ENCODE results near the gene HGS.

The HGS gene

GRCh38 chr17:81686614-81687013 is 2.8 kb downstream of the HGS start:
- DNase-seq (ENCODE audit: low read depth), result no peak

GRCh38 chr17:81687770-81688541 is 4.1 kb downstream of the HGS start:
- DNase-seq (ENCODE audit: low read depth), result no peak

GRCh38 chr17:81688616-81689015 is 4.8 kb downstream of the HGS start:
- no peak for DNase-seq (ENCODE audit: low read depth)

- no peak for DNase-seq (ENCODE audit: low read depth)
These were observed 6.3 kb downstream of the HGS start for GRCh38 chr17:81690066-81690465.

- DNase-seq (ENCODE audit: low read depth), result no peak
These were observed 6.7 kb downstream of the HGS start for GRCh38 chr17:81690549-81690948.

- no peak for DNase-seq (ENCODE audit: low read depth)
These were observed 7.4 kb downstream of the HGS start for GRCh38 chr17:81691196-81691595.

- DNase-seq (ENCODE audit: low read depth), result no peak
These were observed 7.8 kb downstream of the HGS start for GRCh38 chr17:81691608-81692007.

GRCh38 chr17:81693509-81694210 is 9.8 kb downstream of the HGS start:
- DNase-seq (ENCODE audit: low read depth), result no peak

- DNase-seq (ENCODE audit: low read depth), result no peak
These were observed 11.0 kb downstream of the HGS start for GRCh38 chr17:81694810-81695209.

GRCh38 chr17:81695211-81695610 is 11.4 kb downstream of the HGS start:
- no peak for DNase-seq (ENCODE audit: low read depth)

- DNase-seq (ENCODE audit: low read depth), result no peak
These were observed 12.0 kb downstream of the HGS start for GRCh38 chr17:81695801-81696200.

- DNase-seq (ENCODE audit: low read depth), result no peak
These were observed 12.6 kb downstream of the HGS start for GRCh38 chr17:81696218-81696941.

- no peak for DNase-seq (ENCODE audit: low read depth)
These were observed 13.6 kb downstream of the HGS start for GRCh38 chr17:81697261-81698044.

- no peak for DNase-seq (ENCODE audit: low read depth)
These were observed 16.8 kb downstream of the HGS start for GRCh38 chr17:81700353-81701287.

- DNase-seq (ENCODE audit: low read depth), result no peak
These were observed 17.7 kb downstream of the HGS start for GRCh38 chr17:81701288-81702071.

GRCh38 chr17:81702934-81703746 is 19.3 kb downstream of the HGS start, which contains the start of gene MRPL12:
Gene MRPL12, plus strand, starts transcription at chr17:81703367. Its CDS starts 135 bp downstream, at chr17:81703502.
- peak; percentile 81 for DNase-seq (ENCODE audit: low read depth)

GRCh38 chr17:81703747-81704654 is 20.2 kb downstream of the HGS start:
- no peak for DNase-seq (ENCODE audit: low read depth)

All from T follicular helper cell (primary cell).